BLaER1 (cell line): Measurements from ENCODE around the gene HDGF.

Experiments used
- H3K27ac ChIP-seq: shearing (Covaris generic); formaldehyde crosslinking; 2 replicates; pipeline ENCODE4 v1.8.1; 2022
- H3K27me3 ChIP-seq: shearing (Covaris generic); formaldehyde crosslinking; 2 replicates; pipeline ENCODE4 v1.8.1; 2022
- H3K36me3 ChIP-seq: shearing (Covaris generic); formaldehyde crosslinking; 2 replicates; pipeline ENCODE4 v1.8.1; 2022
- H3K4me1 ChIP-seq: shearing (Covaris generic); formaldehyde crosslinking; 2 replicates; pipeline ENCODE4 v1.8.1; 2022
- H3K4me2 ChIP-seq: shearing (Covaris generic); formaldehyde crosslinking; 2 replicates; pipeline ENCODE4 v1.8.1; 2022
- H3K4me3 ChIP-seq: shearing (Covaris generic); formaldehyde crosslinking; 2 replicates; pipeline ENCODE4 v1.8.1; 2022
- H3K9ac ChIP-seq: shearing (Covaris generic); formaldehyde crosslinking; 2 replicates; pipeline ENCODE4 v1.8.1; 2022
- H3K9me3 ChIP-seq: shearing (Covaris generic); formaldehyde crosslinking; 2 replicates; pipeline ENCODE4 v1.8.1; 2022
- H4K20me1 ChIP-seq: shearing (Covaris generic); formaldehyde crosslinking; 2 replicates; pipeline ENCODE4 v1.8.1; 2022
- Cebpa-rat ChIP-seq: shearing (Covaris generic); IDR thresholded peaks from 2 replicates; pipeline ENCODE4 v1.8.1; 2022

HDGF gene

DNA sequence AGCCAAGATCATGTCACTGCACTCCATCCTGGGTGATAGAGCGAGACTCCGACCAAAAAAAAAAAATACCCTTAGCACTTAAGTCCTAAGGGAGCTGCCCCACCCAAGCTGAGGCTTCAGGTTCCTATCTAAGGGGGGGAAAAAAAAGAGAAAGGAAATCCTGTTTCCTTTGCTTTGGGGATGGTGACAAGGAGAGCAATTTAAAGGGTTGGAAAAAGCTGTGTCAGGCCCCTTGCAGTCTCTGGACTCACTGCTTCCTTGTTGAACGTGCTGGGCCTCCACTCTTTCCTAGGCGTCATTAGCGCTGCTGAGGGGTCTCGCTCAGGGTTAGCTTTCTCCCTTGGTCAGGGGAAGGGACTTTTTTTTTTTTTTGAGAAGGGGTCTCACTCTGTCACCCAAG is 34.0 kb upstream of the HDGF start:
- Histone ChIP-seq H4K20me1 (peaks cover 88% of the 10 kb centered on the region), H3K4me3 (no peak overlapping the region), H3K9ac (no peak overlapping the region; the same call in 1 of the 2 replicates), H3K4me2 (peak overlapping the region; percentile 58), H3K4me1 (peaks cover 30% of the 10 kb centered on the region), H3K27me3 (no peaks in the 10 kb centered on the region), H3K27ac (peak overlapping the region; percentile 18; the same call in 1 of the 2 replicates), H3K36me3 (peaks cover 97% of the 10 kb centered on the region), H3K9me3 (peaks cover 5% of the 10 kb centered on the region; the same call in 1 of the 2 replicates)
- no peak for TF ChIP-seq Cebpa-rat

DNA sequence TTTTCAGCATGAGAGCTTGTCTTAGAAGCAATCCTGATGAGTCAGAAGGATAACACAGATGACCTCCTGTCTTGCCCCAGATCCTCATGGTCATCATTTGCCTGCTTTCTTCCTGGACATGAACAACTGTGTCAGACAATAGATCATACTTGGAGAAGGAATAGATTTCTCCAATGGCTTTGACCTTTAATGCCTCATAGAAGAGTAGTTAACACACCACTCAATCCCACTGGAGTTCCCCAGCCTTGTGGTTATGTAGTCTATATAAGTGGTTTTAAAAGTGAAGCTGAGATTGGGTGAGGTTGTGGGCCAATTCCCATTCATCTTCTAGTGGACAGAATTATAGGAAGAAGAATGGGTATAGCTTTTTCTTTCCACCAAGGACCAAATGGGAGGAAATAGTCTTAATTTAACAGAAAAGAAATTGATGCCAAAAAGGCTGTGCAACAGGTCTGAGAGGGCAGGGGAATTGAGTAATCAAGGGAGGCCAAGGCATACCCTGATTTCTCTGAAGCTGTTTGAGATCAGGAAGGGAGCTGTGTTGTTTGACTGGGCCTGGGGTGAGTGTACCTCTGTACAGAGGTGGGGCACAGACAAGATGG is 30.2 kb upstream of the HDGF start:
- peaks cover 96% of the 10 kb centered on the region for H4K20me1 ChIP-seq
- no peak overlapping the region for H3K4me3 ChIP-seq
- no peak overlapping the region for H3K9ac ChIP-seq
- no peak overlapping the region for H3K4me2 ChIP-seq
- H3K4me1 ChIP-seq: peaks cover 37% of the 10 kb centered on the region
- H3K36me3 ChIP-seq: peaks cover 90% of the 10 kb centered on the region
- H3K27ac ChIP-seq: no peak overlapping the region
- no peaks in the 10 kb centered on the region for H3K27me3 ChIP-seq
- H3K9me3 ChIP-seq: peaks cover 5% of the 10 kb centered on the region; the same call in 1 of the 2 replicates
- TF ChIP-seq Cebpa-rat: no peak

DNA sequence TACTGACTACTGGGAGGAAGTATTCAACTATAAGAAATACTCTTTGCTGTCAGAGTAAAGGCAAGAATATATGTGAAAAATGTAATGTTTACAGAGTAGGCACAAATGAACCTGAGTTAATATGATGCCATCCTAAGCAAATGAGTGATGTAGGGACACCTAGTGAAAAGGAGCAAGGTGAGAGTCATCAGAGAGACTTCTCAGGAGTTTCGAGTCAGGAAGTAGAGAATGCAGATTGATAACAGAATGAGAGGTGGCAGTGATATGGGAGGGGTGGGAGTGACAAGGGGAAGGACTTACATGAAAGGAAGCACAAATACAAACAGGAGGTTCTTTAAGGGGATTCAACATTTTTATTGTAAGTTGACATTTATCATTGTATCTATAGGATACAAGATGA is 26.1 kb upstream of the HDGF start:
- Histone ChIP-seq H3K27me3 (no peaks in the 10 kb centered on the region), H3K4me1 (peaks cover 29% of the 10 kb centered on the region), H3K27ac (no peak overlapping the region), H3K9me3 (peaks cover 5% of the 10 kb centered on the region; the same call in 1 of the 2 replicates), H3K4me2 (no peak overlapping the region), H3K9ac (no peak overlapping the region), H4K20me1 (peaks cover 96% of the 10 kb centered on the region), H3K4me3 (no peak overlapping the region), H3K36me3 (peaks cover 77% of the 10 kb centered on the region)
- no peak for TF ChIP-seq Cebpa-rat

DNA sequence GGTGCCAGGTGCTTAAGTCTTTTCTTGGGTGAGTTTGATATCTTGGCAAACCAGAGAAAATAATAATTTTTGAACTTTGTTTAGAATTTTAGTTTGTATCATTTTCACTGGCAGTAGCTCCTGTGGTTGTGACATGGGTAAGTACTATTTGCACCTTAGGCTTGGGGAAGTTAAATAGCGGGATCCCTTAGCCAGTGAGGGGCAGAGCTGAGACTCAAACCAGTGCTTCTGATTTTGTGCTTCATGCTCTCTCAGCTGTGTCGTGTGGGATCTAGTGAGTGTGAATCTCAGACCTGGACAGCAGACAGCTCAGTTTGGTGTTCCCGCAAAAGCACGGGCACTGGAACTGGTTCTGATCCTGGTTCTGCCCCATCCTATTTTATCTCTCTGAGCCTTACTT is 25.5 kb upstream of the HDGF start:
- TF ChIP-seq Cebpa-rat: no peak
- H3K27me3 ChIP-seq: no peaks in the 10 kb centered on the region
- H3K9me3 ChIP-seq: peaks cover 2% of the 10 kb centered on the region; the same call in 1 of the 2 replicates
- H3K4me3 ChIP-seq: no peak overlapping the region
- H3K27ac ChIP-seq: no peak overlapping the region
- H3K9ac ChIP-seq: no peak overlapping the region
- H4K20me1 ChIP-seq: peaks cover 96% of the 10 kb centered on the region
- no peak overlapping the region for H3K4me2 ChIP-seq
- peaks cover 29% of the 10 kb centered on the region for H3K4me1 ChIP-seq
- H3K36me3 ChIP-seq: peaks cover 77% of the 10 kb centered on the region

DNA sequence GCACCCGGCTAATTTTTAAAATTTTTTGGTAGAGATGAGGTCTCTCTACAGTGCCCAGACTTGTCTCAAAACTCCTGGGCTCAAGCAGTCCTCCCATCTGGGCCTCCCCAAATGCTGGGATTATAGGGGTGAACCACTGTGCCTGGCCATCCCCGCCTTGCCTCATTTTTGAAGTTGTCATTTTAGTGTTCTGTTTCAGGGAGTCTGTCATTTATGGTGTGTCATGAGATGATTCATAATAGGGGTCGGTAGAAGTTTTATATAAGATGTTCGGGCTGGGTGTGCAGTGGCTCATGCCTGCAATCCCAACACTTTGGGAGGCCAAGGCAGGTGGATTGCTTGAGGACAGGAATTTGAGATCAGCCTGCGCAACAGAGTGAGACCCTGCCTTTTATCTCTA is 24.3 kb upstream of the HDGF start:
- Histone ChIP-seq H3K4me1 (peaks cover 38% of the 10 kb centered on the region), H3K4me2 (peak overlapping the region; percentile 12; the same call in 1 of the 2 replicates), H3K9ac (no peak overlapping the region; the same call in 1 of the 2 replicates), H3K9me3 (no peaks in the 10 kb centered on the region), H3K27ac (no peak overlapping the region), H3K27me3 (no peaks in the 10 kb centered on the region), H3K4me3 (no peak overlapping the region), H3K36me3 (peaks cover 76% of the 10 kb centered on the region), H4K20me1 (peaks cover 96% of the 10 kb centered on the region)
- no peak for TF ChIP-seq Cebpa-rat

DNA sequence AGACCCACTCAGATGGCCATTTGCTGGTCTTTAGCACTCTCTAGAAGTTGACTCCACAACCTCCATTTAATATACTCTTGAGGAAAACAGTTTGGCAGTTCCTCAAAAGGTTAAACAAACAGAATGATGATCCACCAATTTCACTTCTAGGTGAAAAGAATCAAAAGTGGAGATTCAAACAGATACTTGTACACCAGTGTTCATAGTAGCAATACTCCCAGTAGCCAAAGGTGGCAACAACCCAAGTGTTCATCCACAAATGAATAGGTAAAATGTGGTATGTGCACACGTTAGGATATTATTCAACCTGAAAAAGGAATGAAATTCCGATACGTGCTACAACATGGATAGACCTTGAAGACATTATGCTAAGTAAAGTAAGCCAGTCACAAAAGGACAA is 22.1 kb upstream of the HDGF start:
- Histone ChIP-seq H3K4me1 (peaks cover 60% of the 10 kb centered on the region), H3K36me3 (peaks cover 68% of the 10 kb centered on the region), H3K27me3 (no peaks in the 10 kb centered on the region), H3K4me3 (no peak overlapping the region), H3K9me3 (no peaks in the 10 kb centered on the region), H3K9ac (no peak overlapping the region), H4K20me1 (peaks cover 91% of the 10 kb centered on the region), H3K27ac (no peak overlapping the region), H3K4me2 (no peak overlapping the region)
- TF ChIP-seq Cebpa-rat: no peak

DNA sequence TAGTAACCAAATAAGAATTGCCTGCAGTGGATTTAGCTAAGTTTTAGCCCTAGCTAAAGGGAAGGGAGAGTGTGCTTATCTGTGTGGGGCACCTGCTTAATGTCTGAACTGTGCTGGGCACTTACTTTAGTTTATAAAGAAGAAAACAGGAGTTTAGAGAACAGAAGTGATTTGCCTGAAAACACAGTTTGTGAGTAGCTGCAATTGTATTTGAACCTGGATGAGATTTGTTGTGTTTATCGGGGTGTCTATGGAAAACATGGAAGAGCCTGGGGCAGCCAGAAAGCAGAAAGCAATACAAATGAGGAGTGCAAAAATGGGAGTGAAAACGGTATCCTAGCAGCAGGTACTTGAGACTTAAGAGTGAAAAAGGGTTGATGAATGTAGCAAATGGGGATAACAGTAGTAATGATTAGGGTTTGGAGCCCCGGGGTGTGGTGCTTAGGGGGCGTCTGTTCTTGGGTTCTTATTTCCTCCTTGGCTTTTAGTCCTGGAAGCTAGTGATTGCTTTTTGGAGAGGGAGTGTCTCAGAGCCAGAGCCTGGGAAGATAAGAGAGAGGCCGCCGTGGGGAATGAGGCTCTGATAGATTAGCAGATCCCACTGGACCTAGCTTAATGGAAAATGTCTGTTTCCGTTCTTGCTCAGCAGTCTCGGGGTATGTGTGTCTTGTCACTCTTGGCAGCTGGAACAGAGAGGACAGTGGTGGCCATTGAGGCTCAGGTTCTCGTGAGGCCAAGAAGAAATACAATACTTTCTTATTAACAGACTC is 21.4 kb upstream of the HDGF start:
- Histone ChIP-seq H3K4me2 (no peak overlapping the region), H3K4me1 (peaks cover 62% of the 10 kb centered on the region), H4K20me1 (peaks cover 84% of the 10 kb centered on the region), H3K27ac (no peak overlapping the region), H3K9ac (no peak overlapping the region), H3K36me3 (peaks cover 63% of the 10 kb centered on the region), H3K4me3 (no peak overlapping the region), H3K27me3 (no peaks in the 10 kb centered on the region), H3K9me3 (no peaks in the 10 kb centered on the region)
- TF ChIP-seq Cebpa-rat: no peak

DNA sequence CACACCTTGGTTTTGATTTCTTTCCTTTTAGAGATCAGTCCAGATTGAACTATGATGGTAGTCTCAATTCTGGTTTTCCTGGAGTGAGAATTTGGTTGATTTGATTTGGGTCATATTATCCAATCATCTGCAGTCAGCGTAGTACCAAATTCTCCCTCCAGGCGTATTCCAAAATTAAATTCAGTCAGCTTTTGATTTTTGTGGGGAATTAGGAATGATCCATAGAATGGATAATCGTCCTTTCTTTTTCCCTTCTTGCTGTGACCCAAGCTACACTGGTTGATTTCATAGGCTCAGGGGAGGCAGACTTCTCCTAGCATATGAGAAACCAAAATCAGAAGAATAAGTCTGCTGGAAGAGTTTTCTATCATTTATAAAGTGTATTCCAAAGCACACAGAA is 20.7 kb upstream of the HDGF start:
- peaks cover 58% of the 10 kb centered on the region for H3K36me3 ChIP-seq
- no peak overlapping the region for H3K4me3 ChIP-seq
- peaks cover 59% of the 10 kb centered on the region for H3K4me1 ChIP-seq
- no peaks in the 10 kb centered on the region for H3K27me3 ChIP-seq
- TF ChIP-seq Cebpa-rat: no peak
- H3K4me2 ChIP-seq: no peak overlapping the region
- no peak overlapping the region for H3K9ac ChIP-seq
- peaks cover 78% of the 10 kb centered on the region for H4K20me1 ChIP-seq
- H3K9me3 ChIP-seq: no peaks in the 10 kb centered on the region
- no peak overlapping the region for H3K27ac ChIP-seq

DNA sequence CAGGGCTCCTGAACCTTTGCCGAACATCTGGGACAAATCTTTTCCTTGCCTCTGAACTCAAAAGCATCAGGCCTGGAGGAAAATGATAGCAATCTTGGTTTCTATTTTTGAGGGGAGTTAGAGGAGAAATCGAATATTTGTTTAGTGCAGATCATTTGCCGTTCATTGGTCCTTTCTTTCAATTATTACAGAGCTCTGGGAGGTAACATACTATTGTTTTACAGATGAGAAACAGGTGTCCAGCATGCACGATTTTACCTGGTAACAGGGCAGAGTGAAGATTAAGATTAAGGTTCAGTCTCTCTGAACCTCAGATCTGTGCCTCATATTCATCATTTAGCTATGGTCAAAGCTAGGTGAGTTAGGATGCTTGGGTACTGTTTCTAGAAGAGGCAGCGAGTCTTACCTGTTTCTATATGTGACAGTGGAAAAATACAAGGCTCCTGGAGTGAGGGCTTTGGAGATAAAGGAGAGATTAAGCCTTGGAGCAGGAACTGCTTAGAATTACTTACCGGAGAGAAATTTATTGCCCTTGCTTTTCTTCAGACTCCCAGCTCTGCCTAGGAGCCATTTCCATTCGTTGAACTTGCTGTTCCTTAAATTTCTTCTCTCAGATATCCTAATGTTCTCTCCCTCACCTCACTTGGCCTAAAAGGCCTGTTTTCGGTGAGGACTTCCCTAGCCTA is 17.3 kb upstream of the HDGF start:
- peaks cover 51% of the 10 kb centered on the region for H3K4me1 ChIP-seq
- peak overlapping the region; percentile 97 for H3K27ac ChIP-seq
- H3K9me3 ChIP-seq: no peaks in the 10 kb centered on the region
- H3K9ac ChIP-seq: peak overlapping the region; percentile 98
- H4K20me1 ChIP-seq: peaks cover 46% of the 10 kb centered on the region
- peaks cover 40% of the 10 kb centered on the region for H3K36me3 ChIP-seq
- H3K4me2 ChIP-seq: peak overlapping the region; percentile 92
- H3K4me3 ChIP-seq: peak overlapping the region; percentile 85
- no peak for TF ChIP-seq Cebpa-rat
- H3K27me3 ChIP-seq: no peaks in the 10 kb centered on the region
